Stimulated activated CD8-positive, alpha-beta memory T cell treated with anti-CD3 and anti-CD28 coated beads, Interleukin-12 subunit alpha, Interleukin-12 subunit beta, amount 100 ng/mL, for 4 hours (primary cell): Measurements from ENCODE around the gene ZNF611.
"Not testable (repeated sequence)": the region's sequence is repeated elsewhere in the genome, so short reads cannot be mapped to it uniquely, and the experiment has no call there.

Source experiments
- DNase-seq: peaks from one replicate; pipeline ENCODE4 v3.0.0-alpha.2; 2020; ENCODE audit warnings: low read depth

Gene ZNF611

DNA sequence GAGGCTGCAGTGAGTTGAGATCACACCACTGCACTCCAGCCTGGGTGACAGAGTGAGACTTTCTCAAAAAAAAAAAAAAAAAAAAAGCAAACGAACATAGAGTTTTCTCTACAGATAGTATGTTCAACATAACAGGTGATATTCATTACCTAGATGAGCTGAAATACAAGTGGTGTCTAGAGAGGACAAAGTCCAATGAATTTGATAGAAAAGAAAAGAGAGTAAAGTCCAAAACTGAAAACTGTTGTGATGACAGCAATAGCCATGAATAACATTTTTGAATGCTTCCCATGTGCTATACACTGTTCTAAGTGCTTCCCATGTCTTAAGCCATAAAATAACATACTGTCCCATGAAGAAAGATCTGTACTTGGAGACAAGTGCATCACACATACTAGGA lies 53.6 kb downstream of the ZNF611 start:
- not testable (repeated sequence) for DNase-seq

DNA sequence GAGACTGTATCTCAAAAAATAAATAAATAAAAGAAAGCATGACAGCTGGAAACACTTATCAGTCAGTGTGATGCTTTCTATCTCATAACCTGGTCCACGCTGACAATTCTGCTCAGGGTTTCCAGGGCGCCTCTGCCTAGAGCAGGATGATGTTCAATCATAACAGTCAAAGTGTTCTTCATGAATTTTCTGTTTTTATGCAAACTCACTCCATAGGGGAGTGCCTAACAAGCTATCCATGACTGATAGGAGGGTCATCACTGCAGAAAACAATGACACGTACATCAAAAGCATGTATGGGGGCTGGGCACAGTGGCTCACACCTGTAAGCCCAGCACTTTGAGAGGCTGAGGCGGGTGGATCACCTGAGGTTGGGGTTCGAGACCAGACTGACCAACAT lies 55.2 kb downstream of the ZNF611 start:
- DNase-seq, result no peak

DNA sequence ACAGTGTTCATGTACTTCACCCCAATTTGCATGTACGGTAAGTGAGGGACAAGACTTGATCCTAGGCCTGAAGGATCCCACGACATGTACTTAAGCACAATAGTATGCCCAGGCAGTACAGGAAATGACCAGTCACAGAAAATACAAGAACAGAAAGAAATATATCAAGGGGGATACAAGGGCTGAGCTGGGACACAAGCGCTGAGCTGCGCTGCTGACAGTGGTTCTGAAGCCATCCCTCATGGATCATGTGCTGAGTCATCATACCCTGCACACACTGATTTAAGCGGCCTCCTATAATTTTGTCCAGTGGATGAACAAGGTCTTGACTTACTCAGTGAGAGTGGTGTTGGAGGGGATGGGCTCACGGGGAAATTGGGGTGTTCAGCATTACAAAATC lies 59.6 kb downstream of the ZNF611 start:
- not testable (repeated sequence) for DNase-seq

DNA sequence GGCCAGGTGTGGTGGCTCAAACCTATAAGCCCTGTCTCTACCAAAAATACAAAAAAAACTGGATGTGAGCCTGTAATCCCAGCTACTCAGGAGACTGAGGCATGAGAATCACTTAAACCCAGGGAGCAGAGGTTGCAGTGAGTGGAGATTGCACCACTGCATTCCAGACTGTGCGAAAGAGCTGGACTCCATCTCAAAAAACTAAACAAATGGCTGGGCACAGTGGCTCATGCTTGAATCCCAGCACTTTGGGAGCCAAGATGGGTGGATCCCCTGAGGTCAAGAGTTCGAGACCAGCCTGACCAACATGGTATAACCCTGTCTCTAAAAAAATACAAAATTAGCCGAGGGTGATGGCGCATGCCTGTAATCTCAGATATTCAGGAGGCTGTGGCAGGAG lies 61.8 kb downstream of the ZNF611 start:
- no peak for DNase-seq

DNA sequence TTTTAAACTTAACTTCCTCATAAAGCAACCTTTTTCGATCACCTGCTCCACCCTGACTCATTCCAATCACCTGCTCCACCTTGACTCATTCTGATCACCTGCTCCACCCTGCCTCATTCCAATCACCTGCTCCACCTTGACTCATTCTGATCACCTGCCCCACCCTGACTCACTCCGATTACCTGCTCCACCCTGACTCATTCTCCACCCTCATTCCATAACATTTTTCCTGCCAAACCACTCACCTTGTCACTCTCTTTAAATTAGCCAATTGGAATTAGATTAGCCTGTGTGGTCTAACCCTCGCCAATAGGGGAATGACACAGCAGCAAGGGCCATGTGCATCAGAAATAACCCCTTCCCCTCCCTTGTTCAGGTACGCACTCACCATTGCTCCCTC lies 64.8 kb downstream of the ZNF611 start:
- DNase-seq, result no peak

DNA sequence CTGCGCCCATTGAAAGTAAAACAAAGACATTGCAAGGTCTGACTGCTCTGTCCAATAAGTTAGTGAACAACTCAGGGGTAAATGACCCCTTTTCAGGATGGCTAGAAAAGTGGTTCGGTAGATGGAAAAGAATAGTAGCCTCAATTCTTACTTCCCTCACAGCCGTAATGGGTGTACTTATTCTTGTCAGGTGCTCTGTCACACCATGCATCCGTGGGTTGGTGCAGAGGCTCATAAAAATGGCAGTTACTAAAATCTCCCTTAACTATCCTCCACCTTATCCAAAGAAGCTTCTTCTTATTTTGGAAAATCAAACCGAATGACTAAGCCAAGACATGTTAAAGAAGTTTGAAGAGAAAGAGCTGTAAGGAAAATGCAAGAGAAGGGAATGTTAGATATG lies 65.3 kb downstream of the ZNF611 start:
- no peak for DNase-seq

DNA sequence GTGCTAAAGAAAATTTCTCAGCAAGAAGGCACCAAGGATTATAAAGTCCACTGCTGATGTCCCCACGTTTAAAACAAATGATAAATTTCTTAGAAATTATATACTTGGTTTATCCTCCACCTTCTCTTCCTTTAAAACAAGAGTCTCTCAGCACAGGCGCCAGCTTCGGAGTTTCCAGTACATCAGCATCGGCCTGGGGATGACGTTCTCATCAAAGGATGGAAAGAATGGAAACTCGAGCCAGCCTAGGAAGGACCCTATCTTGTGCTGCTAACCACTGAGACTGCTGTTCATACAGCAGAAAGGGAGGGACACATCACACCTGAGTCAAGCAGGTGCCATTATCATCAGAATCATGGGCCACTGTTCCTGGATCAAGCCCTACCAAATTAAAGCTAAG lies 66.9 kb downstream of the ZNF611 start:
- no peak for DNase-seq

DNA sequence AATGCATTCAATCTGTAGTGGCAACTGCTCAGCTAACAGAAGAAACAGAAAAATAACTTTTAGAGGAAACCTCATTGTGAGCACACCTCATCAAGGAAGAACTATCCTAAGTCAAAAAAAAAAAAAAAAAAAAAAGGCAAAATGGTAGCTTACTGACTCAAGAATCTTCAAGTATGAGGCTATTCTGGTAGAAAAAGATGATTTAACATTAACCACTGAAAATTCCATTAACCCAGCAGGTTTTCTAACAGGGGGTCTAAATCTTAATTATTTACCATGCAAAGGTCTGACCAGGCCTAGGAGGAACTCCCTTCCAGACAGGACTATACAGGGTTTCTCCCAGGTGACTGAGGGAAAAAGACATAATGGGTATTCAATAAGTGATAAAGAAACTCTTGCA lies 68.3 kb downstream of the ZNF611 start:
- no peak for DNase-seq

DNA sequence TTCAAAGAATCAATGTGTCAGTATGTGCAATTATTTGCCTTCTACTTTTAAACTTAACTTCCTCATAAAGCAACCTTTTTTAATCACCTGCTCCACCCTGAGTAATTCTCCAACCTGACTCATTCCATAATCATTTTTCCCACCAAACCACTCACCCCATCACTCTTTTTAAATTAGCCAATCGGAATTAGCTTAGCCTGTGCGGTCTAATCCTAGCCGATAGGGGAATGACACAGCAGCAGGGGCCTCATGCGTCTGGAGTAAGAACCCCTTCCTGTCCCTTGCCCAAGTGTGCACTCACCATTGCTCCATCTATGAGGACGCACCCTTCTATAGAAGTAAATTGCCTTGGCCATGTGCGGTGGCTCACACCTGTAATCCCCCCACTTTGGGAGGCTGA lies 69.3 kb downstream of the ZNF611 start:
- no peak for DNase-seq

DNA sequence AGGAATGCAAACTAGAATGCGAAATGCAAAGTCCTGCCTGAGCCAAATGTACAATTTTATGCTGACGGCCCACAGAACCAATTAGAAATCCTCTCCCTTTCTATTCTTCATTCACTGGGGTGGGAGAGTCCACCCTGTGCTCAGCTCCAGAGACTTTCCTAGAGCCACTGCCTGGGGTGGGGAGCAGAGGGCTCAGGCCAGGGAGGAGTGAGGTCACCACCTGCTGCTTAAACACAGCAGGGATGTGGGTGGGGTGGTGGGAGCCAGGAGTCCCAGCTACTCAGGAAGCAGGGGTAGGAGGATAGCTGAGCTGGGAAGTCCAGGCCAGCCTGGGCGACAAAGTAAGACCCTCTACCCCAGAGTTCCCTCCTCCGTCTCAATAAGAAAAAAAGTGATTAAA lies 69.8 kb downstream of the ZNF611 start:
- no peak for DNase-seq

DNA sequence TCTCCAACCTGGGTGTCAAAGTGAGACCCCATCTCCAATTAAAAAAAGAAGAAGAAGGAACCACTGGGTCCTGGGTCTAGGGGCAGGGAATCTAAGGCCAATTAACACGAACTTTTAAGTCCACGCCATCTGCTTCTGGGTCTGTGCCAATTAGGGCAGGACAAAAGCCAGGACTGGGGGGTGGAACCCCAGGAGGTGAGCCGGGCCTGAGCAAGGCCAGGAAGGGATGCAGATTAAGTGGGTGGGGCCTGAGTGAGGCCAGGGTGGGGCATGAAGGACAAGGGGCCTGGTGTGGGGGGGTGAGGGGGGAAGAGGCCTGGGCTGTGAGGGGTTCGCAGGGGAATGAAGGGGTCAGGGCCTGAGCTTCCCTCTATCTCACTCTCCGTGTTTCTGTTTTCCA lies 70.4 kb downstream of the ZNF611 start:
- DNase-seq, result no peak

DNA sequence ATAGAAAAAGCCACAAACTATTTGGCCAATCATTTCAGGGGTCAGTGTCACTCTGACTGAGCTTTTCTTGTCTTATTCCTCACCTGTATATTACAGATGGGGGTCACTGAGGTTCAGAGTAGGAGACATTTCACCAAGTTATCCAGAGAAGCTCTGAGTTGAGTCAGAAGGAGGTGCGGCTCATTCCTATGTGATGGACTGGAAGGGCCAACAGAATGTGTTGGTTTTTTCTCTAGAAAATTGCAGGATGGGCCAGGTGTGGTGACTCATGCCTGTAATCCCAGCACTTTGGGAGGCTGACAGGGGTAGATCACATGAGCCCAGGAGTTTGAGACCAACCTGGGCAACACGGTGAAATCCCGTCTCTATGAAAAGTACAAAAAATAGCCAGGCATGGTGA lies 72.2 kb downstream of the ZNF611 start:
- DNase-seq, result no peak

DNA sequence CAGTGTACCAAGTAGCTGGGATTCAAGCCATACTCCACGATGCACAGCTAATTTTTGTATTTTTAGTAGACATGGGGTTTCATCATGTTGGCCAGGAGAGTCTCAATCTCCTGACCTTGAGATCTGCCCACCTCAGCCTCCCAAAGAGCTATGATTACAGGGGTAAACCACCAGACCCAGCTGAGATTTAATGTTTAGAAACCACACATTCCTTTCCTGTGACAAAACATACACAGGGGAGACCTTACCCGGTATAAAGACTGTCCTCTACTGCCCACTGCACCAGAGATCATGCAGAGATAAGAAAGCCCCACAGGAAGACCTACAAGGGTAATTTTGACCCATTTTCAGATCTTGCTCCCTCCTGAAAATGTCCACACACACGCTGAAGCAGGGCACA lies 73.9 kb downstream of the ZNF611 start:
- DNase-seq, result no peak

DNA sequence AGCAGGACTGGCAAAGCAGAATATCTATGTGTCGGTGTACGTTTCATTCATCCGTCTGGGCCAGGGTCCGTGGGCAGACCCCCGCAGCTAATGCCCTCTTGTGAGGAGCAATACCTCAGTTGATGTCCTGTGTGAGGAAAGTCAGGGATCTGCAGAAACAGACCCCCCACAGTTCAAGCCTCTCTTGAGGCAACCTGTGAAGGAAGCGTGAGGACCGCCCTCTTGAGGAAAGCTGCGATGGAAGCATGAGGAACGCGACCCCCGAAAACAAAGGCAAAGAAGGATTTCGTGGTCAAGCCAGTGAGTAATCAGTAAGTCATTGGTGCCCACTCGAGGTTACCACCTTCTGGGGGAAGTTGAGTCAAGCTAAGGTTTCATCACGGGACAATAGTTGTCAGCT lies 75.8 kb downstream of the ZNF611 start:
- no peak for DNase-seq

DNA sequence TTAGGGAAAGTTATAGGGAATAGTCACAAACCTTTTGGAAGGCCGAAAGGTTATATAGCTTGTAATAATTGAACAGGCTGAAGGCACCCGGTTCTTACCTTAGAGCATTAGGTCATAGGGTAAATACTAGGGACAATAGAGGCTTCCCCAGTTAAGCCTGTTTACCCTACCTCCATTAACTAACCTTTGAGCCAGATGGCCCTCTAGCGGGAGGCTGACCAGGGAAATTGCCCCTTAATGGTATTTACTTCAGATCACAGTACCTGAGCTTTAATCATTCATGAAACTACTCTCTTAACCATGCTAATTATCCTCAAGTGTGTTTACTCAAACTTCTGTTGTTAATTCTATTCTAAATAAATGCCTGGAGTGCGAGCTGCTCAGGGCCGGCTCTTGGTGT lies 76.2 kb downstream of the ZNF611 start:
- DNase-seq, result no peak

DNA sequence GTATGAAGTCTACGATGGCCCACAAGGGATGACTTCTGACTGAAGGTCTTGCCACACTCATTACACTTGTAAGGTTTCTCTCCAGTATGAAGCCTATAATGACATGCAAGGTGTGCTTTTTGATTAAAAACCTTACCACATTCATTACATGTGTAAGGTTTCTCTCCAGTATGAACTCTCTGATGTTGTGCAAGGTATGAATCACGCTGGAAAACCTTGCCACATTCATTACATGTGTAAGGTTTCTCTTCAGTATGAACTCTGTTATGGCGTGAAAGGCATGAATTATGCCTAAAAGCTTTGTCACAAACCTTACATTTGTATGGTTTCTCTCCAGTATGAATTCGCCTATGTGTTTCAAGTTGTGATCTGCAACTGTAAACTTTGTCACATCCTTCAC lies 81.7 kb downstream of the ZNF611 start:
- DNase-seq, result no peak
